GM19099 (cell line): ENCODE results near the gene STXBP2.

Source experiments
- POLR2A ChIP-seq: IDR thresholded peaks from 3 replicates; pipeline ENCODE4 v1.6.1; 2011; ENCODE audit warnings: low read depth; ENCODE audit not compliant: insufficient read length; ENCODE audit errors: extremely low read depth

Gene STXBP2

GRCh38 chr19:7622933-7623685 lies 13.8 kb upstream of the STXBP2 start:
- no peak for TF ChIP-seq POLR2A

GRCh38 chr19:7623725-7624603 lies 12.9 kb upstream of the STXBP2 start:
- no peak for TF ChIP-seq POLR2A

GRCh38 chr19:7624810-7625209 lies 12.1 kb upstream of the STXBP2 start:
- TF ChIP-seq POLR2A = no peak

GRCh38 chr19:7625763-7626372 lies 11.0 kb upstream of the STXBP2 start:
- TF ChIP-seq POLR2A = no peak

- TF ChIP-seq POLR2A = no peak
Observed at GRCh38 chr19:7627166-7627565, 9.7 kb upstream of the STXBP2 start.

- TF ChIP-seq POLR2A = no peak
Observed at GRCh38 chr19:7628589-7629311, 8.2 kb upstream of the STXBP2 start.

GRCh38 chr19:7629347-7630054 lies 7.4 kb upstream of the STXBP2 start, which contains the start of the genes PET100 and XAB2:
Gene PET100 (plus strand): TSS chr19:7629793. CDS start chr19:7629834, 41 bp downstream.
Gene XAB2 (minus strand): TSS chr19:7629545. CDS start chr19:7629527, 18 bp downstream.
- peak; percentile 59 for TF ChIP-seq POLR2A

GRCh38 chr19:7631577-7631976 lies 5.3 kb upstream of the STXBP2 start:
- no peak for TF ChIP-seq POLR2A

- no peak for TF ChIP-seq POLR2A
Observed at GRCh38 chr19:7632340-7633203, 4.3 kb upstream of the STXBP2 start.

- TF ChIP-seq POLR2A = no peak
Observed at GRCh38 chr19:7633698-7634097, 3.2 kb upstream of the STXBP2 start, which contains the start of gene PCP2. Gene PCP2 (minus strand): TSS chr19:7633719. CDS start chr19:7633457, 262 bp downstream.

- TF ChIP-seq POLR2A = no peak
Observed at GRCh38 chr19:7635670-7636069, 1.2 kb upstream of the STXBP2 start.

GRCh38 chr19:7636317-7636690 lies 606 bp upstream of the STXBP2 start:
- TF ChIP-seq POLR2A = no peak
